GM21360 (cell line): ENCODE data around the gene RAB6C.
"Not testable (repeated sequence)": the region's sequence is repeated elsewhere in the genome, so short reads cannot be mapped to it uniquely, and the experiment has no call there.

Source experiments
- ATAC-seq: cut with Tn5 transposase; IDR thresholded peaks from one replicate; pipeline ENCODE4 v1.9.1; 2021; ENCODE audit warnings: mild to moderate bottlenecking, moderate library complexity; ENCODE audit not compliant: unreplicated experiment

Gene RAB6C

GRCh38 chr2:129979629-129980155 lies at the start of gene RAB6C:
Gene RAB6C (plus strand): TSS chr2:129979666. CDS start chr2:129980116, 450 bp downstream.
- ATAC-seq, result not testable (repeated sequence)

- no peak for ATAC-seq
Measured at GRCh38 chr2:129930451-129930850, 49.0 kb upstream of the RAB6C start.

DNA sequence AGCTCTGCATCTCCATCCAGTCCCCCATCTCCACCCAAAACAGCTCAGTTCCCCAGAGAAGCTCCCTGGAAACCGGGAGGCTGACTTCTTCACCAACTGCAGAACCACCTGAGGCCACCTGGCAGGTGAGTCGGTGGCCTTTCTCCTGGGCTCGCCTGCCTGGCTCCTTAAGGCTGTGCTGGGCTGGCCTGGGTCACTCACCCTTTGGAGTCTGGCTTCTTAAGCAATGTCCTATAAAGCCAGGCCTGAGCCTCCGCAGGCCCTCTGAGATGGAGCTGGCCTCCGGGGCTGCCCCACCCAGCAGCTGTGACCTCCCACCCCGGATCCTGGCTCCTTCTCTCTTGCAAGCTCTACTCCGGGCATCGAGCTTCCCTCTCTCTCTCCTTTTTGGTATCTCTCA lies 46.1 kb upstream of the RAB6C start:
- ATAC-seq, result not testable (repeated sequence)

GRCh38 chr2:129934044-129934822 lies 45.2 kb upstream of the RAB6C start:
- no peak for ATAC-seq

GRCh38 chr2:129935118-129935517 lies 44.3 kb upstream of the RAB6C start:
- ATAC-seq, result no peak

DNA sequence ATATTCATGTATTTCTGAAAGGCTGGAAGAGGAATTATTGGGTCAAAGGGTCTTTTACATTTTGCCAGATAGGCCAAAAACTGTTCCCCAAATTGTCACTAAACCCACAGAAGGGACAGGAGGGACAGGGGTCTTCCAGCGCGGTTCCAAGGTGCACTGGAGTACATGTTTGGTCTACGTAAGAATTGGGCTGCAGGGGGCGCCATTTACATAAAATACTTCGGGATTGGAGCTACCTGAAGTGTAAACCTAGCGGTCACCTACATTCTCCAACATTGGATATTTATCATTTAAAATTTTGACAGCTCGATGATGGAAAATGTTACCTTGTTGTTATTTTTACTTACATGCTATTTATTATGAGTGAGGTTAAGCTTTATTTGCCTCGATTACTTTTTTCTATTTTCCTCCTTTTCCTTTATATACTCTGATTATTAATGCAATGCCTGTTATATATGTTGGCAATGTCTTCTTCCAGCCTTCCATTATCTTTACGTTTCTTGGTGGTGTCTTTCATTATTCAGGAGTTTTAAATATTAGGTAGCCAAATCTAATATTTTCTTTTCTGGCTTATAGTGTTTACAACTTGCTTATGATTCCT lies 43.0 kb upstream of the RAB6C start:
- no peak for ATAC-seq

DNA sequence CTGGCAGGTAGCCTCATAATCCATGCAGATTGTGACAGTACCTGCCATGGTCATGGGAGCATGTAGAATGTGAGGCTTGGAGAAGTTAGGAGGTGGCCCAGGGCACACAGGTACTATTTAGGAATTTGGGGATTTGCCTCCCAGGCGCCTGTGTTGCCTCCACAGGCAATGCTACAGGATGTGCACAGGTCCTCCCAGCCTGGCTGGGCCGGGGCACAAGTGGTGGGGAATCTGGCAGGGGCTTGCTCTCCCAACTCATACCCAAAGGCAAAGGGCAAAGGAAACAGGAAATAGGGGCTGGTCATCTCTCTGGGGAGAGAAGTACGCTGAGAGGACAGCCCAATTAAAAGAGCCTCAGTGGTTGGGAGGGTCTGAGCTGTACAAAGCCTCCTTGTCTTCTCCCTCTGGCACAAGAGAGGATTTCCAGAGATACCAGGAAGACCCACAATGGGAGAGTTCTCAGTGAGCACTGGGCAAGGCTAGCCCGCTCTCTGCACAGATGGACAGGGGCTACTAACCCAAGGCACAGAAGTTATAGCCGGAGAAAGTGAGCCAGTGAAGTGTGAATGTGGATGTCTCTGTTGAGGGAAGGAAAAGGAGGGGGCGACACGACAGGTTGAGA lies 40.5 kb upstream of the RAB6C start:
- not testable (repeated sequence) for ATAC-seq

DNA sequence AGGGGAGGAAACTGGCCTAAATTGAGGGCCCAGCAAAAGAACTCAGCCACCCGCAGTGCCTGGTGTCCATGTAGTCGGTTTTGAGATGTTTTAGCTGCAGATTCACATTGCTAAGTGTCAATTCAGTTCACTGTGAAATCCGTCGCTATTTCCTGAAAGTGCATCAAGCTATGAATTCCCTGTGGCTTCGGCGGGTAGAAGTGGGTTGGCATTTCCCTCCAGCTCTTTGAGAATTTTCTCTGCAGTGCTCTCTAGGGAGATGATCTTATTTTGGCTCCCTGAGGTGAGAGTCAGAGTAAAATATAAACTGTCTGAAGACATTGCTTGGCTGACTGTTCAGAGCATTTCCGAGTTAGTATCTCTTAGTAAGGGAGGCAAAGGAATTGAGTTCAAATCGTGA lies 36.0 kb upstream of the RAB6C start:
- ATAC-seq, result not testable (repeated sequence)

DNA sequence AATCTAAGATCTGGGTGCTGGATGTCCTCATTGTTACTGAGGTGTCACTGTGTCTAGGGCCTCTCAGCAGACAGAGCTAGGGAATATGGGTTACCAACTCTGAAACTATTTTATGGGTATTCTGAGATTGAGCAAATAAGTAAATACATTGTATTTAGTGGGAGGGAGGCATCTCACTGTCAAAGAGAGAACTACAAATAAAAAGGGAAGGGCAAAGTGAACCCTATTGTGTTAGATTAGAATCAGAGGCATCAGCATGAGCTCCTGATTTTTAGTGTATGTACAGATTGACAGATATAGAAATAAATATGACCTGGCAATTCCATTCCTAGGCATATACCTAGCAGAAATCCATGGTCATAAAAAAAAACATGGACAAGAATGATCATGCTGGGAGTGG lies 33.9 kb upstream of the RAB6C start:
- no peak for ATAC-seq

GRCh38 chr2:129947712-129948111 lies 31.8 kb upstream of the RAB6C start:
- ATAC-seq, result not testable (repeated sequence)

DNA sequence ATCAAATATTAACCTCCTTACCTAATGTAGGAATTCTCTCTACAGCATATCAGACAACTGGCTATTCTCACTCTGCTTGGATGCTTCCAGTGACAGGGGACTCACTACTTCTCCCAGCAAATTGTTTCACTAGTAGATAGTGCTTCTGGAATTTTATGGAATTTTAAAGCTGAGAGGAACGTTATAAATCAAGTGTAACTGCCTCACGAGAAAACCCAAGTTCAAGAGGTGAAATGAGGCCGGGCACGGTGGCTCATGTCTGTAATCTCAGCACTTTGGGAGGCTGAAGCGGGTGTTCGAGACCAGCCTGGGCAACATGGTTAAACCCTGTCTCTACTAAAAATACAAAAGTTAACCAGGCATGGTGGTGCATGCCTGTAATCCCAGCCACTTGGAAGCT lies 23.3 kb upstream of the RAB6C start:
- ATAC-seq, result not testable (repeated sequence)

- ATAC-seq, result no peak
Measured at GRCh38 chr2:129957891-129958290, 21.6 kb upstream of the RAB6C start.

DNA sequence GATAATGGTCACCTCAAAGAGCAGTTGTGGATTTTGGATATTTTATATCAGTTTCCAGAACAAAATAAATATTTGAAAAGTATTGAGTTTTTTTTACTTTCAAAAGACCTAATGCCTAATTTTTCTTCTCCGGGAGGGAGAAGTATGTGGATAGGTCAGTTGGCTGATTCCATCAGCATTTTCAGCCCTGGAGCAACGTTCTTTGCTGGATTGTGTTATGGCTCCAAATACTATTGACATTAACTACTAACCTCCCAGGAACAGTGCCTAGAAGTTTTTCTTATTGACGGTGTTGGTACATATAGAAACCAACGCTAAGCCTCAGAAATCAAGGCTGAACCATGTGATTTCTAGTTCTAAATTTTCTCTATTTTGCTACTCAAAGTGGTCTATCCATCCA lies 20.7 kb upstream of the RAB6C start:
- ATAC-seq, result not testable (repeated sequence)

DNA sequence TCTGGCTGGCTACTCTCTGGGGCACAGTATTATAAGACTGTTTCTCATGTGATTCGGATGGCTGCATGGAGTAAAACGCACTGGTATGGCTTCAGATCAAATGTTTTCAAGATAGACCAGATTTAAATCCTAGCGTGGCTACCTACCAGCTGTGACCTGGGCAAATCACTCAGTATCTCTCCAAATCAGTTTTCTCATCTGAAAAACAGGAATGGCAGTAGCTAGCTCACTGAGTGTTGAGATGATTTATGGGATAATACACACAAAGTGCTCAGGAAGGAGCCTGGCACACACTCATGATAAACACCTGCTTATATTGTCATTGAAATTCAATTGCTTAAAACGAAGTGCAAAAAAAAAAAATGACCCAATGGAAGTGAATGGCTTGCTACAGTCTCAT lies 10.9 kb upstream of the RAB6C start:
- ATAC-seq, result not testable (repeated sequence)

GRCh38 chr2:129975016-129975774 lies 4.3 kb upstream of the RAB6C start:
- no peak for ATAC-seq

- ATAC-seq, result not testable (repeated sequence)
Measured at GRCh38 chr2:129976969-129977368, 2.5 kb upstream of the RAB6C start.

GRCh38 chr2:129977986-129978385 lies 1.5 kb upstream of the RAB6C start:
- ATAC-seq, result no peak

DNA sequence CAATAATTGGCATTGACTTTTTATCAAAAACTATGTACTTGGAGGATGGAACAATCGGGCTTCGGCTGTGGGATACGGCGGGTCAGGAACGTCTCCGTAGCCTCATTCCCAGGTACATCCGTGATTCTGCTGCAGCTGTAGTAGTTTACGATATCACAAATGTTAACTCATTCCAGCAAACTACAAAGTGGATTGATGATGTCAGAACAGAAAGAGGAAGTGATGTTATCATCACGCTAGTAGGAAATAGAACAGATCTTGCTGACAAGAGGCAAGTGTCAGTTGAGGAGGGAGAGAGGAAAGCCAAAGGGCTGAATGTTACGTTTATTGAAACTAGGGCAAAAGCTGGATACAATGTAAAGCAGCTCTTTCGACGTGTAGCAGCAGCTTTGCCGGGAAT lies 780 bp downstream of the RAB6C start:
- ATAC-seq, result peak; percentile 45

DNA sequence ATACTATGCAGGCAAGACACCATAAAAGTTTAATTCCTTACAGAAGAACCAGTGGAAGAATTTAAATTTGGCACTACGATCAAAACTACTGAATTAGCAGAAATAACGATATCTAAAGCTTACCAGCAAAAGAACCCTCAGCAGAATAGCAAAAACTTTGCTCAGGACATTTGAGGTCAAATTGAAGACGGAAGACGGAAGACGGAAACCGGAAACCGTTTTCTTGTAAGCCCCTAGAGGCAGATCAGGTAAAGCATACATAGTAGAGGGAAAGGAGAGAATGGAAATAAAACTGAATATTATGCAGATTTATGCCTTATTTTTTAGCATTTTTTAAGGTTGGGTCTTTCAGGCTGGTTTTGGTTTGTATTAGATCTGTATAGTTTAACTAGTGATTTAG lies 2.2 kb downstream of the RAB6C start:
- not testable (repeated sequence) for ATAC-seq

- no peak for ATAC-seq
Measured at GRCh38 chr2:129984426-129984825, 5.0 kb downstream of the RAB6C start.

DNA sequence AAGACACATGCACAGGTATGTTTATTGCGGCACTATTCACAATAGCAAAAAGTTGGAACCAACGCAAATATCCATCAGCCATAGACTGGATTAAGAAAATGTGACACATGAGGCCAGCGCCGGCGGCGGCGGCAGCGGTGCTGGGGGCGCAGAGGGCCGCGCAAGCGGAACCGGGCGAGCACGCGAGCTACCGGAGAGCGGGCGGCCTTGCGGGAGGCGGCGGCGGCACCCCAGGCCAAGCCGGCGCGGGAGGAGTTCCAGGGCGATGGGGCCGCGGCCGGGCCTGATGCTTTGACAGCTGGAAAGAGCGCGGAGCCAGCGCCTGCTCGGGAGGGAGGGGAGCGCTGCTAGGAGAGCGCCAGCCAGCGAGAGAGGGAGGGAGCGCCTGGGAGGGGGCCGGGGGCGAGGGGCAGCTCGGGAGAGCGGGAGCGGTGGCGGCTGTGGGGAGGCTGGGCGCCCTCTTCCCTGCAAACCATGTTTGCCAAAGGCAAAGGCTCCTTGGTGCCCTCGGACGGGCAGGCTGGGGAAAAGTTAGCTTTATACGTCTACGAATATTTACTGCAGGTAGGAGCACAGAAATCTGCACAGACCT lies 13.0 kb downstream of the RAB6C start:
- not testable (repeated sequence) for ATAC-seq
